ENCODE data around the gene RSPH9. TPM values are rescaled to one million over a fixed set of nuclear protein-coding genes. Genes with fewer than 3 reads are reported as not detected.

The RSPH9 gene
- total and polyA plus RNA-seq, 2 donors (not counting 3 experiments of a cell fraction or from before 2014, with no cell fraction given) = 0.18 to 0.27 TPM

- H3K4me3 ChIP-seq (replicated peaks in 1 of 3; ENCODE audit: insufficient read depth in 1 of 3, low read depth in 1 of 3, low read length in 3 of 3) = no peak overlapping the region
- dilution Hi-C loops (cut with MboI; ENCODE audit: extremely low pct_ligation_motif_present, low sequenced_read_pairs) = no loop called here
- no peaks in the 10 kb centered on the region for H4K20me1 ChIP-seq (replicated peaks; ENCODE audit: control insufficient read depth, extremely low read depth, insufficient read depth, low read length)
- H3K79me2 ChIP-seq (ENCODE audit: control insufficient read depth, insufficient read depth, low read length) = peaks cover 18% of the 10 kb centered on the region
- H3K9me3 ChIP-seq (replicated peaks; ENCODE audit: control insufficient read depth, insufficient read depth, low read length) = no peaks in the 10 kb centered on the region
- no peaks in the 10 kb centered on the region for H3K27me3 ChIP-seq (ENCODE audit: control insufficient read depth in 2 of 2, insufficient read depth in 2 of 2, low read length in 2 of 2)
- no TSS peak for BruUV-seq (replicated peaks)
- ChIA-PET POLR2A (interaction anchor here (0.6 kb wide), 1 partner anchor 896 kb away, joined by 4 read pairs; the partner anchor contains the start of gene BICRAL), CTCF (interaction anchor here (7.7 kb wide), 1 partner anchor 10 kb away, joined by 49 read pairs; no protein-coding TSS in a partner anchor)
- no peak overlapping the region for H3K9ac ChIP-seq (replicated peaks; ENCODE audit: extremely low read depth, insufficient read depth, low read length)
- intact Hi-C loops (cut with micrococcal nuclease) = no loop called here
- no peak overlapping the region for H3K27ac ChIP-seq (ENCODE audit: insufficient read depth, low read depth, low read length)
- no peak overlapping the region for H2AFZ ChIP-seq (ENCODE audit: low read depth, low read length)
- peaks cover 9 to 43% of the 10 kb centered on the region in 2 experiments for H3K36me3 ChIP-seq (ENCODE audit: control insufficient read depth in 2 of 2, extremely low read depth in 1 of 2, insufficient read depth in 2 of 2, low read length in 2 of 2)
- DNase-seq (ENCODE audit: low read depth, low spot score) = no peak
- H3K9me1 ChIP-seq (replicated peaks; ENCODE audit: control insufficient read depth, extremely low read depth, insufficient read depth, low read length) = no peaks in the 10 kb centered on the region
- FAIRE-seq = no peak
- TF ChIP-seq GATA2 (IDR thresholded peaks at IDR 0.05; ENCODE audit: insufficient read depth, insufficient read length, low read depth, low read length) (no peak), MYC (IDR thresholded peaks at IDR 0.05; ENCODE audit: low read depth, low read length) (no peak), JUN (IDR thresholded peaks at IDR 0.05; ENCODE audit: borderline replicate concordance, insufficient read depth, insufficient read length, low read depth) (no peak), FOS (IDR thresholded peaks at IDR 0.05; ENCODE audit: borderline replicate concordance, insufficient read depth, low read length) (no peak), POLR2A (IDR thresholded peaks at IDR 0.05; ENCODE audit: low read depth, low read length) (no peak), POLR2AphosphoS5 (IDR thresholded peaks at IDR 0.05; ENCODE audit: insufficient read depth, low read depth, low read length) (no peak), EZH2 (IDR thresholded peaks at IDR 0.05; ENCODE audit: borderline replicate concordance, low read depth, low read length, severe bottlenecking) (no peak), MAX (IDR thresholded peaks at IDR 0.05; ENCODE audit: insufficient read depth, insufficient read length) (no peak)
- TF ChIP-seq, protein P1, sequence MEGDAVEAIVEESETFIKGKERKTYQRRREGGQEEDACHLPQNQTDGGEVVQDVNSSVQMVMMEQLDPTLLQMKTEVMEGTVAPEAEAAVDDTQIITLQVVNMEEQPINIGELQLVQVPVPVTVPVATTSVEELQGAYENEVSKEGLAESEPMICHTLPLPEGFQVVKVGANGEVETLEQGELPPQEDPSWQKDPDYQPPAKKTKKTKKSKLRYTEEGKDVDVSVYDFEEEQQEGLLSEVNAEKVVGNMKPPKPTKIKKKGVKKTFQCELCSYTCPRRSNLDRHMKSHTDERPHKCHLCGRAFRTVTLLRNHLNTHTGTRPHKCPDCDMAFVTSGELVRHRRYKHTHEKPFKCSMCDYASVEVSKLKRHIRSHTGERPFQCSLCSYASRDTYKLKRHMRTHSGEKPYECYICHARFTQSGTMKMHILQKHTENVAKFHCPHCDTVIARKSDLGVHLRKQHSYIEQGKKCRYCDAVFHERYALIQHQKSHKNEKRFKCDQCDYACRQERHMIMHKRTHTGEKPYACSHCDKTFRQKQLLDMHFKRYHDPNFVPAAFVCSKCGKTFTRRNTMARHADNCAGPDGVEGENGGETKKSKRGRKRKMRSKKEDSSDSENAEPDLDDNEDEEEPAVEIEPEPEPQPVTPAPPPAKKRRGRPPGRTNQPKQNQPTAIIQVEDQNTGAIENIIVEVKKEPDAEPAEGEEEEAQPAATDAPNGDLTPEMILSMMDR (IDR thresholded peaks at IDR 0.05; ENCODE audit: extremely low read depth in 1 of 2, insufficient read depth in 1 of 2, low read depth in 1 of 2, low read length in 2 of 2) = no peak
- H3K4me2 ChIP-seq (ENCODE audit: insufficient read depth, low read length) = no peak overlapping the region
- no peaks in the 10 kb centered on the region for H3K4me1 ChIP-seq (ENCODE audit: control insufficient read depth, extremely low read depth, insufficient read depth, low read length)
Measured at GRCh38 chr6:43678341-43678740, 33.5 kb downstream of the RSPH9 start.

All from endothelial cell of umbilical vein (primary cell).